Measurements from ENCODE around the gene NTRK1. TPM values are rescaled to one million over a fixed set of nuclear protein-coding genes. Genes with fewer than 3 reads are reported as not detected.
A peak's percentile ranks its signal among the peaks of the same experiment; 100 is the strongest.

Gene NTRK1
- total RNA-seq, 1 donor from 2014 or later: 6.6 TPM

- Mint-ChIP-seq H3K36me3 (no peaks in the 10 kb centered on the region), H3K27ac (no peak overlapping the region), H3K27me3 (peaks cover 45% of the 10 kb centered on the region), H3K4me3 (no peak overlapping the region), H3K9me3 (no peaks in the 10 kb centered on the region), H3K4me1 (ENCODE audit: unreplicated experiment) (peaks cover 37% of the 10 kb centered on the region)
- DNase-seq (ENCODE audit: extremely low spot score, unreplicated experiment): no peak
- TF ChIP-seq CTCF (conservative IDR thresholded peaks at IDR 0.05): no peak
Measured at GRCh38 chr1:156868341-156868740, 7.7 kb downstream of the NTRK1 start.

- Mint-ChIP-seq H3K4me3 (no peak overlapping the region), H3K9me3 (no peaks in the 10 kb centered on the region), H3K4me1 (ENCODE audit: unreplicated experiment) (peaks cover 33% of the 10 kb centered on the region), H3K36me3 (no peaks in the 10 kb centered on the region), H3K27me3 (peaks cover 40% of the 10 kb centered on the region), H3K27ac (no peak overlapping the region)
- no peak for TF ChIP-seq CTCF (conservative IDR thresholded peaks at IDR 0.05)
- DNase-seq (ENCODE audit: extremely low spot score, unreplicated experiment): no peak
Measured at GRCh38 chr1:156869455-156869854, 8.8 kb downstream of the NTRK1 start.

GRCh38 chr1:156873659-156874058 lies 13.0 kb downstream of the NTRK1 start:
- no peak for TF ChIP-seq CTCF (conservative IDR thresholded peaks at IDR 0.05)
- no peak overlapping the region for H3K4me3 Mint-ChIP-seq
- H3K9me3 Mint-ChIP-seq: no peaks in the 10 kb centered on the region
- no peak overlapping the region for H3K27ac Mint-ChIP-seq
- H3K36me3 Mint-ChIP-seq: no peaks in the 10 kb centered on the region
- peaks cover 29% of the 10 kb centered on the region for H3K4me1 Mint-ChIP-seq (ENCODE audit: unreplicated experiment)
- H3K27me3 Mint-ChIP-seq: peaks cover 59% of the 10 kb centered on the region
- DNase-seq (ENCODE audit: extremely low spot score, unreplicated experiment): no peak

- H3K27ac Mint-ChIP-seq: peak overlapping the region; percentile 3
- H3K36me3 Mint-ChIP-seq: no peaks in the 10 kb centered on the region
- TF ChIP-seq CTCF (conservative IDR thresholded peaks at IDR 0.05): no peak
- peaks cover 29% of the 10 kb centered on the region for H3K4me1 Mint-ChIP-seq (ENCODE audit: unreplicated experiment)
- peaks cover 64% of the 10 kb centered on the region for H3K27me3 Mint-ChIP-seq
- H3K4me3 Mint-ChIP-seq: no peak overlapping the region
- no peaks in the 10 kb centered on the region for H3K9me3 Mint-ChIP-seq
- no peak for DNase-seq (ENCODE audit: extremely low spot score, unreplicated experiment)
Measured at GRCh38 chr1:156874142-156874541, 13.5 kb downstream of the NTRK1 start.

GRCh38 chr1:156874572-156875340 lies 14.1 kb downstream of the NTRK1 start:
- Mint-ChIP-seq H3K27ac (peak overlapping the region; percentile 3), H3K36me3 (no peaks in the 10 kb centered on the region), H3K27me3 (peaks cover 61% of the 10 kb centered on the region)

More at GRCh38 chr1:156874572-156875340, 14.1 kb downstream of the NTRK1 start:
- H3K9me3 Mint-ChIP-seq: no peaks in the 10 kb centered on the region
- peak overlapping the region; percentile 12 for H3K4me3 Mint-ChIP-seq
- H3K4me1 Mint-ChIP-seq (ENCODE audit: unreplicated experiment): peaks cover 25% of the 10 kb centered on the region
- DNase-seq (ENCODE audit: extremely low spot score, unreplicated experiment): no peak
- no peak for TF ChIP-seq CTCF (conservative IDR thresholded peaks at IDR 0.05)

Data from type B pancreatic cell (in vitro differentiated cells).